ENCODE data around the gene OXA1L.

OXA1L gene

GRCh38 chr14:22740020-22740419 is 26.5 kb upstream of the OXA1L start:
- no peak for TF ChIP-seq FOXP2 (optimal IDR thresholded peaks at IDR 0.05; ENCODE audit: borderline replicate concordance, extremely low read depth, extremely low read length, insufficient read depth)
- no peak for TF ChIP-seq TAF1 (IDR thresholded peaks at IDR 0.05; ENCODE audit: borderline replicate concordance, insufficient read depth, low read length)
- TF ChIP-seq, protein P1, sequence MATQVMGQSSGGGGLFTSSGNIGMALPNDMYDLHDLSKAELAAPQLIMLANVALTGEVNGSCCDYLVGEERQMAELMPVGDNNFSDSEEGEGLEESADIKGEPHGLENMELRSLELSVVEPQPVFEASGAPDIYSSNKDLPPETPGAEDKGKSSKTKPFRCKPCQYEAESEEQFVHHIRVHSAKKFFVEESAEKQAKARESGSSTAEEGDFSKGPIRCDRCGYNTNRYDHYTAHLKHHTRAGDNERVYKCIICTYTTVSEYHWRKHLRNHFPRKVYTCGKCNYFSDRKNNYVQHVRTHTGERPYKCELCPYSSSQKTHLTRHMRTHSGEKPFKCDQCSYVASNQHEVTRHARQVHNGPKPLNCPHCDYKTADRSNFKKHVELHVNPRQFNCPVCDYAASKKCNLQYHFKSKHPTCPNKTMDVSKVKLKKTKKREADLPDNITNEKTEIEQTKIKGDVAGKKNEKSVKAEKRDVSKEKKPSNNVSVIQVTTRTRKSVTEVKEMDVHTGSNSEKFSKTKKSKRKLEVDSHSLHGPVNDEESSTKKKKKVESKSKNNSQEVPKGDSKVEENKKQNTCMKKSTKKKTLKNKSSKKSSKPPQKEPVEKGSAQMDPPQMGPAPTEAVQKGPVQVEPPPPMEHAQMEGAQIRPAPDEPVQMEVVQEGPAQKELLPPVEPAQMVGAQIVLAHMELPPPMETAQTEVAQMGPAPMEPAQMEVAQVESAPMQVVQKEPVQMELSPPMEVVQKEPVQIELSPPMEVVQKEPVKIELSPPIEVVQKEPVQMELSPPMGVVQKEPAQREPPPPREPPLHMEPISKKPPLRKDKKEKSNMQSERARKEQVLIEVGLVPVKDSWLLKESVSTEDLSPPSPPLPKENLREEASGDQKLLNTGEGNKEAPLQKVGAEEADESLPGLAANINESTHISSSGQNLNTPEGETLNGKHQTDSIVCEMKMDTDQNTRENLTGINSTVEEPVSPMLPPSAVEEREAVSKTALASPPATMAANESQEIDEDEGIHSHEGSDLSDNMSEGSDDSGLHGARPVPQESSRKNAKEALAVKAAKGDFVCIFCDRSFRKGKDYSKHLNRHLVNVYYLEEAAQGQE (IDR thresholded peaks at IDR 0.05; ENCODE audit: insufficient read depth in 1 of 2, low read depth in 2 of 2, low read length in 2 of 2): no peak
- TF ChIP-seq SIN3A (IDR thresholded peaks at IDR 0.05; ENCODE audit: borderline replicate concordance, insufficient read depth, low read length): no peak
- no peak for TF ChIP-seq POLR2AphosphoS5 (IDR thresholded peaks at IDR 0.05; ENCODE audit: low read depth, low read length)

- TF ChIP-seq, protein P1 (IDR thresholded peaks at IDR 0.05; ENCODE audit: insufficient read depth in 1 of 2, low read depth in 2 of 2, low read length in 2 of 2): no peak
- TF ChIP-seq SIN3A (IDR thresholded peaks at IDR 0.05; ENCODE audit: borderline replicate concordance, insufficient read depth, low read length): no peak
- TF ChIP-seq POLR2AphosphoS5 (IDR thresholded peaks at IDR 0.05; ENCODE audit: low read depth, low read length): no peak
- TF ChIP-seq TAF1 (IDR thresholded peaks at IDR 0.05; ENCODE audit: borderline replicate concordance, insufficient read depth, low read length): no peak
- no peak for TF ChIP-seq FOXP2 (optimal IDR thresholded peaks at IDR 0.05; ENCODE audit: borderline replicate concordance, extremely low read depth, extremely low read length, insufficient read depth)
Observed at GRCh38 chr14:22747769-22748168, 18.7 kb upstream of the OXA1L start.

DNA sequence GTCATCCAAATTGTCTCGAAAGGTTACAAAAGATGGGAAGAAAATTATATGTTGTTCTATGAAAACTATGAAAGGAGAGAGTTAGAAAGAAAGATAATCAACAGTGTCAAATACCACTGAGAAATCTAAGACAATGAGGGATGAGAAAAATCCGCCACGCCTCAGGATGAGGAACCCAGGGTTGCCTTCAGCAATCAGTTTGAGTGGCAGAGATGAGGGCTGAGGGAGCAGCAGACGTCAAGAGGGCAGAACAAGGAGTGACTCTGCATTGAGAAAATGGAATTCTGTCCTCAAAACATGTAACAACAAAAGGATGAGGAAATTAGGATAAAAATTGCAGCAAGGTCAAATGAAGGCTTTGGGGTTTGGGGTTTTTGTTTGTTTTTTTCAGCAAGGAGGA is 18.3 kb upstream of the OXA1L start:
- TF ChIP-seq SIN3A (IDR thresholded peaks at IDR 0.05; ENCODE audit: borderline replicate concordance, insufficient read depth, low read length) (no peak), POLR2AphosphoS5 (IDR thresholded peaks at IDR 0.05; ENCODE audit: low read depth, low read length) (no peak), TAF1 (IDR thresholded peaks at IDR 0.05; ENCODE audit: borderline replicate concordance, insufficient read depth, low read length) (no peak), FOXP2 (optimal IDR thresholded peaks at IDR 0.05; ENCODE audit: borderline replicate concordance, extremely low read depth, extremely low read length, insufficient read depth) (no peak)
- TF ChIP-seq, protein P1 (IDR thresholded peaks at IDR 0.05; ENCODE audit: insufficient read depth in 1 of 2, low read depth in 2 of 2, low read length in 2 of 2): no peak

DNA sequence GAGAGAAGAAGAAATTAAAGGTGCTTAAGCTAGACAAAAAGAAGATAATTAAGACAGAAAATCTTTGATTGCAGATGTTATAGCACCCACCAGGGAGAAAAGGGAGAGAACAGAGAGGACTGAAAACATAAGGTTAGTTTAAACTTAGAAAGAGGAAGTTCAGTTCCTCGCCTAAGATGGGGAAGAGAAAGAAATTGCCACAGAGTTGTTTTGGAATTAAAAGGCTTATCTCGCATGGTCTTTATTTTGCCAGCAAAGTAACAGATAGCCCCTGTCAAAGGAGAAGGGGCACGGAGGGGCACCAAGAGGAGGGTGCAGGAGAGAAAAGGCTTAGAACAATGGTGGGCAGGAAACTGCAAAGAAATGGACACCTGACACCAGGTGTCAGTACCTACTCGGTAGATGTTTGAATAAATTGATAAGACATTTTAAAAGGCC is 17.8 kb upstream of the OXA1L start:
- TF ChIP-seq TAF1 (IDR thresholded peaks at IDR 0.05; ENCODE audit: borderline replicate concordance, insufficient read depth, low read length) (no peak), FOXP2 (optimal IDR thresholded peaks at IDR 0.05; ENCODE audit: borderline replicate concordance, extremely low read depth, extremely low read length, insufficient read depth) (no peak), POLR2AphosphoS5 (IDR thresholded peaks at IDR 0.05; ENCODE audit: low read depth, low read length) (no peak), SIN3A (IDR thresholded peaks at IDR 0.05; ENCODE audit: borderline replicate concordance, insufficient read depth, low read length) (no peak)
- TF ChIP-seq, protein P1 (IDR thresholded peaks at IDR 0.05; ENCODE audit: insufficient read depth in 1 of 2, low read depth in 2 of 2, low read length in 2 of 2): no peak

- no peak for TF ChIP-seq POLR2AphosphoS5 (IDR thresholded peaks at IDR 0.05; ENCODE audit: low read depth, low read length)
Observed at GRCh38 chr14:22752422-22752821, 14.1 kb upstream of the OXA1L start.
